Epithelial cell of esophagus (primary cell): Measurements from ENCODE around the gene C8B.

Source experiments
- DNase-seq: peaks from one replicate; pipeline ENCODE4 v3.0.0; 2010; ENCODE audit warnings: low read depth
- H3K4me3 ChIP-seq: 2 replicates; pipeline ENCODE4 v1.5.1; 2011; ENCODE audit warnings: mild to moderate bottlenecking, low read length, control low read depth
- CTCF ChIP-seq: IDR thresholded peaks from 2 replicates; pipeline ENCODE4 v1.5.1; 2011; ENCODE audit warnings: low read depth, mild to moderate bottlenecking, low read length, control low read depth, inconsistent platforms; ENCODE audit not compliant: insufficient read depth; ENCODE audit errors: missing control alignments

C8B gene

DNA sequence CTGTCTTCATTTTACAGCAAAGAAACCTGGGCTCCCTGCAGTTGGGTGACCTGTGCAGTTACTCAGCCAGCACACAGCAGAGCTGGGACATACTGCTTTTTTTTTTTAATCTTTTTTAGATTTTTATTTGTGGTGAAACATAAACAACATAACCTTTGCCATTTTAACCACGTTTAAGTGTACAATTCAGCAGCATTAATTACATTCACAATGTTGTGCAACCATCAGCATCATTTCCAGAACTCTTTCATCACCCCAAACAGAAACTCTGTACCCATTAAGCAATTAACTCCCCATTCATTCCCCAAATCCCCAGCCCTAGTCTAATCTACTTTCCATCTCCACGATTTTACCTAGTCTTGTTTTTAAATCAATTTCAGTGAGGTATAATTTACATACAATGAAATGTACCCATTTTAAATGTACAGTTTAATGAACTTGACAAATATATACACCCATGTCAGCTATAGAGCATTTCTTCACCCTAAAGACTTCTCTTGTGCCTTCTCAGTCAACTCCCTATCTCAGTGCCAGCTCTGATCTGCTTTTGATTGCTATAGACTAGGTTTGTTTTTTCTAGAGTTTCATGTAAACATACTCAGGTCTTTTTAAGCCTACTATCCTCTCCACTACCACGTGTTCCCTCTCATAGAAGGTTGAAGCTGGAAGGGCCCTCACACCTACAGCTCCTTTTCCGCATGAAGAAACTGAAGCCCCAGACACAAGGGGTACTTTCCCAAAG lies 37.8 kb upstream of the C8B start:
- TF ChIP-seq CTCF: no peak
- no peak for DNase-seq

DNA sequence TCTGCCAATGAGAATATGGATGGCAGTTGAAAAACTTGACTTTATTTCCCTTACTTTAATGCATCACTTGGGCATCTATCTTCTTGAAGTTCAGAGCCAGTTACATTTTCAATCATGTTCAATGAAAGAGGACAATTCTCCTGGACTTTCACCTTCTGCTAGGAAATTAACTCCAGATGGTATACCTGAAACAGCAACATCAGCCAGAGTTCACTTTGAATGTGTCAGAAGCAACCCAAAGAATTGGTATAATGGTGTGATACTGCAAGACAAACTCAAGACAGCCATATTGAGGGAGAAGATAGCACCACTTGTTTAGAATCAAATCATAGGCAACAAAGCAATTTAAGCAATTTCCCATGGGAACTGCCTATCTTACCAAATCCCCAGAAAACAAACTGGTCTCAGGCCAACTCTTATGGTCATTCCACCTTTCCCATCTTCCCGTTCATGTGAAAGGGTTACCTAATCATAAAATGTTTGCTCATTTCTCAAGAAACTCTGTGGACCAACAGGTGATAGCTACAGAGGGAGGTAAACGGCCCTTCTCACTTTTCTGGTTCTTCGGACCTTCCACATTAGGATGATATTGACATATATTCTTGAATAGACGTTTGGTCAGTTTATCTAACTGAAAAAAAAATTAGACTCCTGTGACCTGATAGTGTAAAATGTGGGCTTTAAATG lies 29.7 kb upstream of the C8B start:
- TF ChIP-seq CTCF: no peak
- DNase-seq: no peak
- no peak overlapping the region for H3K4me3 ChIP-seq

More for the DNA sequence above, 37.8 kb upstream of the C8B start:
- no peak overlapping the region for H3K4me3 ChIP-seq

DNA sequence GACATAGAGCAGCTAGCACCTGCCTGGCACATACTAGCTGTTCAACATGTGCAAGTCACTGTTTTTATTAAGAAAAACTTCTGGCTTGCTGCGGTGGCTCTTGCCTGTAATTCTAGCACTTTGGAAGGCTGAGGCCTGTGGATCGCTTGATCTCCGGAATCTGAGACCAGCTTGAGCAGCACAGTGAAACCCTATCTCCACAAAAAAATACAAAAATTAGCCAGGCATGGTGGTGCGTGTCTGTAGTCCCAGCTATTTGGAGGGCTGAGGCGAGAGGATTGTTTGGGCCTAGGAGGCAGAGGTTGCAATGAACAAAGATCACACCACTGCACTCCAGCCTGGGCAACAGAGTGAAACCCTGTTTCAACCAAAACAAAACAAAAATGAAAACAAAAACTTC lies 27.7 kb upstream of the C8B start:
- TF ChIP-seq CTCF: no peak
- DNase-seq: no peak
- H3K4me3 ChIP-seq: no peak overlapping the region

DNA sequence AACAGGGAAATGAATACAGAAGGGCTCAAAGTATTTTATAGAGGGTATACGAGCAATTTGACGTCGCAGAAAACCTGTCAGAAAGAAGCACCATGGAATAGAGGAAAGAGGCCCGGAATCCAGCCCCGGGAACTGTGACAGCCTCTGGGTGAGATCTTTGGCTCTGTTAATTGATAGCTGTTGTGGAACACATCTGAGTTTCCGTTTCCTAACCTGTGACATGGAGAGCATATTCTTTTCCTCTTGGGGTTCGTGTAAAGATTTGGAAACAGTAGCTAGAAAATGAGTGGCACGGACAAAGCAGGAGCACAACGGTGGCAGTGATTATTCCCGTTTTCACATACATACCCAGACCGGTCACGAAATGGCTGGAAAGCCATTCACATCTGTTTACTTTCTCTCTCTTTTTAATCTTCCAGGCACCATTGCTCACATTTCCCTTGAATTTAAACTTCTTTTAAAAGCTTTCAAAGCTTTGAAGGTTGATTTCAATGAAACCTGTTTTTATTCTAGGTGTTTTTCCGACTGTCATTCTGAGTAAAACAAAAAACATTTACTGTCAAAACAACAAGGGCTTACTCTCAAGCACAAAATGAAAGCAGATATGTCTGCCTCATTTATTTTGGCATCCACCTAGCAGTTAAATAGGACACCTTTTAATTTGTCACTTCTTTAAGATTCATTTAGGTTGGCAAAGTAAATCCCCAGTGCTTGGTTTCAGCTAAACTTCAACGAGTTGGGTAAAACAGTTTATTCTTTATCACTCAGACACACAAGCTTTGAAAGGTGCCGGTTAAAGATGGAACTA lies 26.7 kb upstream of the C8B start:
- no peak overlapping the region for H3K4me3 ChIP-seq
- TF ChIP-seq CTCF: no peak
- no peak for DNase-seq

DNA sequence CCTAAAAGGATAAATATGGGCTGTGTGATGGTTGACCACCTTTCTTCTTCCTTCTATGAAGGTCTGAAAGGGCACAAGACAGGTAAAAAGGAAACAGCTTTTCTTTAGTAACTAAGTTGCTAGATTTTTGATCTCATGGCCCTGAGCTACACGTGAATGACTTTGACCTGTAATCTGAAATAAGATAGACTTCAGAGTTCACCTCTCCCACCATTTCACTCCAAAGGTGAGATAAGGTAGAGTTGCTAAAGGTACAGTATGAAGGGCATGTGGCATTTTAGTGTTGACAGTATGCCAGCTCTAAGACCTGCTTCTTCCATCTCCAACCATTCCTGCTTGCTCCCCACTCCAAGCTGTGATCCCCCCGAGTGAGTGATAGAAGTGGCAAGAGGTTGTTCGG lies 25.8 kb upstream of the C8B start:
- no peak for TF ChIP-seq CTCF
- DNase-seq: no peak
- H3K4me3 ChIP-seq: no peak overlapping the region

DNA sequence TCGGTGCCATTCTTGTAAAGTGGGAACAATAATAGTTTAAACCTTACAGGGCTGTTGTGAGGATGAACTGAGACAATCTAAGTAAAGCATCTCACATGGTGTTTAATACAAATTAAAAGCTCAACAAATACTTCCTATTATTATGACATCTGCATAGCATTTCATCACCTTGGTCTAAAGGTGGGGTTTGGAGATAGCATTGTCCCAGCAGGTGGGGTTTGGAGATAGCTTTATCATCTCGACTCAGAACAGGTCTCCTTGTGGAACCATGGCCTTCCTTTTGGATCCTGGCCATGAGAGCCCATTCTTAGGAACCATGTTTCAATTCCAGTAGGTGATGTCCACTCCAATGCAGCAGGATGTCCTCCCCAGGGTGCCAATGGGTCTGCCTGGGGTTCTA lies 20.6 kb upstream of the C8B start:
- no peak for TF ChIP-seq CTCF
- no peak overlapping the region for H3K4me3 ChIP-seq
- no peak for DNase-seq

GRCh38 chr1:56985857-56986256 lies 20.0 kb upstream of the C8B start:
- DNase-seq: no peak
- no peak for TF ChIP-seq CTCF

More at GRCh38 chr1:56985857-56986256, 20.0 kb upstream of the C8B start:
- H3K4me3 ChIP-seq: no peak overlapping the region
